SU-DHL-6 (cell line): ENCODE results near the gene TSHR.

Experiments
- EZH2phosphoT487 ChIP-seq: fragments of 200-600 bp; sonication (generic), shearing (Covaris generic); conservative IDR thresholded peaks from 2 replicates; pipeline ENCODE4 v1.6.1; 2018; ENCODE audit warnings: mild to moderate bottlenecking, antibody characterized with exemption, low read length, moderate library complexity, mixed read lengths
- TF ChIP-seq, protein P1 (sequence below): fragments of 200-600 bp; sonication (generic); IDR thresholded peaks from one replicate; pipeline ENCODE4 v1.5.1; 2017; ENCODE audit warnings: antibody characterized with exemption, mild to moderate bottlenecking, low read length, moderate library complexity; ENCODE audit not compliant: insufficient read depth, poor library complexity, severe bottlenecking

DNA sequence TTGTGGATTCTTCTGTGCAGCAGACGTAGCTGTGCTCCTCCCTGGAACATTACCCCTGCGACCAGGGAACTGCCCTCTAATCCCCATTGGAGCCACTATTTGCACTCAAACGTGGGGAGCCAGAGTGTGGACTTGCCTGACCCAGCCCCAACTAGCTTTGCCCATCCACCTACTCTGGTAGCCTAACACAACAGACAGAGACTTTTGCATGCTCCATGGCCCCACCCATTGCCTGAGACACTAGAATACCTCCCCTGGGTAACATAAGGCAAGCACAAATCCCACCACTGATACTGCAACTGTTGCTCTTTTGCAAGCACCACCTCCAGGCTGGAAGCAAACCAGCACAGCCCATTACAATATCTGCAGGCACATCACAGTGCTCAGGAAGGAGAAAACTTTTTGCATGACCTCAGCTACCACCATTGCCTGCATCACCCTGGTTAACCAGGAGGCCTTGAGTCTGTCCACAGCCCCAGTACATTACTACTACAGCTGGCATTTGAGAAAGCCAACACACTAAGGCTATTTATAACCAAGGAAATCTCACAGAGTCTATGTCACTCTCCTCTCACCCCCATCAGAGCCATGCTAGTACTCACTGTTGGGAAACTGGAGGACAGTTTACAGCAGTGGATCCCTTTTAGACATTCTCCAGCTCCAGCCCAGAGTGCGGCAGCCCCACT is 28.9 kb upstream of the TSHR start:
- TF ChIP-seq, protein P1, sequence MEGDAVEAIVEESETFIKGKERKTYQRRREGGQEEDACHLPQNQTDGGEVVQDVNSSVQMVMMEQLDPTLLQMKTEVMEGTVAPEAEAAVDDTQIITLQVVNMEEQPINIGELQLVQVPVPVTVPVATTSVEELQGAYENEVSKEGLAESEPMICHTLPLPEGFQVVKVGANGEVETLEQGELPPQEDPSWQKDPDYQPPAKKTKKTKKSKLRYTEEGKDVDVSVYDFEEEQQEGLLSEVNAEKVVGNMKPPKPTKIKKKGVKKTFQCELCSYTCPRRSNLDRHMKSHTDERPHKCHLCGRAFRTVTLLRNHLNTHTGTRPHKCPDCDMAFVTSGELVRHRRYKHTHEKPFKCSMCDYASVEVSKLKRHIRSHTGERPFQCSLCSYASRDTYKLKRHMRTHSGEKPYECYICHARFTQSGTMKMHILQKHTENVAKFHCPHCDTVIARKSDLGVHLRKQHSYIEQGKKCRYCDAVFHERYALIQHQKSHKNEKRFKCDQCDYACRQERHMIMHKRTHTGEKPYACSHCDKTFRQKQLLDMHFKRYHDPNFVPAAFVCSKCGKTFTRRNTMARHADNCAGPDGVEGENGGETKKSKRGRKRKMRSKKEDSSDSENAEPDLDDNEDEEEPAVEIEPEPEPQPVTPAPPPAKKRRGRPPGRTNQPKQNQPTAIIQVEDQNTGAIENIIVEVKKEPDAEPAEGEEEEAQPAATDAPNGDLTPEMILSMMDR = no peak
- no peak for TF ChIP-seq EZH2phosphoT487
